Neural progenitor cell (in vitro differentiated cells): ENCODE data around the gene IFNA1. TPM values are rescaled to one million over a fixed set of nuclear protein-coding genes. Genes with fewer than 3 reads are reported as not detected.
A peak's percentile ranks its signal among the peaks of the same experiment; 100 is the strongest.

Experiments
- DNase-seq: peaks from one replicate; pipeline ENCODE4 v3.0.0-alpha.2; 2016; ENCODE audit warnings: low spot score
- H2AFZ ChIP-seq: fragments of 200-600 bp; sonication (generic); replicated peaks from 2 replicates; pipeline ENCODE4 v1.6.1; 2016; ENCODE audit warnings: antibody characterized with exemption
- H3F3A ChIP-seq: fragments of 200-600 bp; sonication (generic); 2 replicates; pipeline ENCODE4 v1.6.1; 2016; ENCODE audit warnings: antibody characterized with exemption, low read depth
- H3K27ac ChIP-seq: fragments of 200-600 bp; sonication (generic); 2 replicates; pipeline ENCODE4 v1.5.1; 2016; ENCODE audit warnings: mild to moderate bottlenecking
- H3K27me3 ChIP-seq: fragments of 200-600 bp; sonication (generic); 2 replicates; pipeline ENCODE4 v1.6.1; 2016; ENCODE audit warnings: mild to moderate bottlenecking, moderate library complexity
- H3K36me3 ChIP-seq: fragments of 200-600 bp; sonication (generic); 2 replicates; pipeline ENCODE4 v1.5.1; 2016
- H3K4me1 ChIP-seq: fragments of 200-600 bp; sonication (generic); 2 replicates; pipeline ENCODE4 v1.6.1; 2016; ENCODE audit warnings: mixed run types
- H3K4me2 ChIP-seq: fragments of 200-600 bp; sonication (generic); 2 replicates; pipeline ENCODE4 v1.6.1; 2016
- H3K4me3 ChIP-seq: fragments of 200-600 bp; sonication (generic); 2 replicates; pipeline ENCODE4 v1.5.1; 2016
- H3K79me2 ChIP-seq: fragments of 200-600 bp; sonication (generic); 2 replicates; pipeline ENCODE4 v1.6.1; 2016; ENCODE audit warnings: low read depth
- H3K9ac ChIP-seq: fragments of 200-600 bp; sonication (generic); 2 replicates; pipeline ENCODE4 v1.6.1; 2016
- H3K9me3 ChIP-seq: fragments of 200-600 bp; sonication (generic); 2 replicates; pipeline ENCODE4 v1.5.1; 2016; ENCODE audit warnings: low read depth
- H4K20me1 ChIP-seq: fragments of 200-600 bp; sonication (generic); 2 replicates; pipeline ENCODE4 v1.6.1; 2016; ENCODE audit warnings: low read depth
- H3K27ac Mint-ChIP-seq: 3 replicates; pipeline ENCODE4 v1.8.0; 2021; ENCODE audit warnings: mixed read lengths
- H3K27me3 Mint-ChIP-seq: 2 replicates; pipeline ENCODE4 v1.8.0; 2022; ENCODE audit warnings: low read depth, mild to moderate bottlenecking, inconsistent platforms, moderate library complexity, mixed read lengths; ENCODE audit not compliant: insufficient read depth
- H3K36me3 Mint-ChIP-seq: 3 replicates; pipeline ENCODE4 v1.8.0; 2021; ENCODE audit warnings: mixed read lengths
- H3K4me1 Mint-ChIP-seq: 3 replicates; pipeline ENCODE4 v1.8.0; 2021; ENCODE audit warnings: mixed read lengths
- H3K4me3 Mint-ChIP-seq: 3 replicates; pipeline ENCODE4 v1.8.0; 2021; ENCODE audit warnings: mild to moderate bottlenecking, moderate library complexity, mixed read lengths
- H3K9me3 Mint-ChIP-seq: 3 replicates; pipeline ENCODE4 v1.8.0; 2020; ENCODE audit warnings: mixed read lengths
- CTCF ChIP-seq: fragments of 200-600 bp; sonication (generic); IDR thresholded peaks from 2 replicates; pipeline ENCODE4 v1.5.1; 2017; ENCODE audit warnings: antibody characterized with exemption, mild to moderate bottlenecking
- EZH2 ChIP-seq: fragments of 200-600 bp; sonication (generic); IDR thresholded peaks from 2 replicates; pipeline ENCODE4 v1.6.1; 2017; ENCODE audit warnings: antibody characterized with exemption, mild to moderate bottlenecking, moderate library complexity
- EZH2phosphoT487 ChIP-seq: fragments of 200-600 bp; sonication (generic); IDR thresholded peaks from 2 replicates; pipeline ENCODE4 v1.6.1; 2017; ENCODE audit warnings: antibody characterized with exemption
- total RNA-seq: library from RNA; depleted of rRNA; stranded (reverse); fragments of >200 nt; gene quantifications from 2 replicates; pipeline ENCODE4 v1.2.3, GENCODE V29; 2015; ENCODE audit warnings: low replicate concordance

IFNA1 gene
- not detected in 2 replicates for total RNA-seq

GRCh38 chr9:21440139-21440538 is at the start of gene IFNA1:
Gene IFNA1 (plus strand): TSS chr9:21440439. CDS start chr9:21440508, 69 bp downstream.
- no peaks in the 10 kb centered on the region for H3K4me1 Mint-ChIP-seq
- no peak within 1 kb of the TSS for H3K27ac Mint-ChIP-seq

GRCh38 chr9:21392270-21392669 is 48.0 kb upstream of the IFNA1 start:
- H3K4me1 ChIP-seq: no peaks in the 10 kb centered on the region
- H3K27ac Mint-ChIP-seq: no peak overlapping the region
- no peaks in the 10 kb centered on the region for H3K9me3 ChIP-seq
- H3K4me3 Mint-ChIP-seq: no peak overlapping the region
- H3K27ac ChIP-seq: no peak overlapping the region
- no peak overlapping the region for H2AFZ ChIP-seq
- no peaks in the 10 kb centered on the region for H3K79me2 ChIP-seq
- no peaks in the 10 kb centered on the region for H3K27me3 Mint-ChIP-seq
- peak; percentile 39 for DNase-seq
- H3K9me3 Mint-ChIP-seq: no peaks in the 10 kb centered on the region
- no peaks in the 10 kb centered on the region for H4K20me1 ChIP-seq
- H3F3A ChIP-seq: no peaks in the 10 kb centered on the region
- no peak overlapping the region for H3K9ac ChIP-seq
- H3K36me3 Mint-ChIP-seq: no peaks in the 10 kb centered on the region
- H3K27me3 ChIP-seq: peaks cover 45% of the 10 kb centered on the region
- peaks cover 2% of the 10 kb centered on the region for H3K4me1 Mint-ChIP-seq
- TF ChIP-seq EZH2 (no peak), CTCF (peak; percentile 37), EZH2phosphoT487 (no peak)
- H3K36me3 ChIP-seq: no peaks in the 10 kb centered on the region
- no peak overlapping the region for H3K4me2 ChIP-seq
- no peak overlapping the region for H3K4me3 ChIP-seq

More at GRCh38 chr9:21440139-21440538, at the start of gene IFNA1:
- Mint-ChIP-seq H3K4me3 (no peak within 1 kb of the TSS), H3K36me3 (no peaks in the 10 kb centered on the region), H3K27me3 (no peaks in the 10 kb centered on the region), H3K9me3 (peaks cover 5% of the 10 kb centered on the region)
- Histone ChIP-seq H3K9me3 (no peaks in the 10 kb centered on the region), H3K4me1 (no peaks in the 10 kb centered on the region), H3K9ac (no peak within 1 kb of the TSS), H3K27ac (no peak within 1 kb of the TSS), H2AFZ (no peak within 1 kb of the TSS), H3K4me2 (no peak within 1 kb of the TSS), H3K27me3 (no peaks in the 10 kb centered on the region), H3K4me3 (no peak within 1 kb of the TSS), H3F3A (no peaks in the 10 kb centered on the region), H4K20me1 (no peaks in the 10 kb centered on the region), H3K79me2 (no peaks in the 10 kb centered on the region), H3K36me3 (no peaks in the 10 kb centered on the region)
- no peak for TF ChIP-seq EZH2
- TF ChIP-seq CTCF: no peak
- TF ChIP-seq EZH2phosphoT487: no peak
- DNase-seq: no peak

DNA sequence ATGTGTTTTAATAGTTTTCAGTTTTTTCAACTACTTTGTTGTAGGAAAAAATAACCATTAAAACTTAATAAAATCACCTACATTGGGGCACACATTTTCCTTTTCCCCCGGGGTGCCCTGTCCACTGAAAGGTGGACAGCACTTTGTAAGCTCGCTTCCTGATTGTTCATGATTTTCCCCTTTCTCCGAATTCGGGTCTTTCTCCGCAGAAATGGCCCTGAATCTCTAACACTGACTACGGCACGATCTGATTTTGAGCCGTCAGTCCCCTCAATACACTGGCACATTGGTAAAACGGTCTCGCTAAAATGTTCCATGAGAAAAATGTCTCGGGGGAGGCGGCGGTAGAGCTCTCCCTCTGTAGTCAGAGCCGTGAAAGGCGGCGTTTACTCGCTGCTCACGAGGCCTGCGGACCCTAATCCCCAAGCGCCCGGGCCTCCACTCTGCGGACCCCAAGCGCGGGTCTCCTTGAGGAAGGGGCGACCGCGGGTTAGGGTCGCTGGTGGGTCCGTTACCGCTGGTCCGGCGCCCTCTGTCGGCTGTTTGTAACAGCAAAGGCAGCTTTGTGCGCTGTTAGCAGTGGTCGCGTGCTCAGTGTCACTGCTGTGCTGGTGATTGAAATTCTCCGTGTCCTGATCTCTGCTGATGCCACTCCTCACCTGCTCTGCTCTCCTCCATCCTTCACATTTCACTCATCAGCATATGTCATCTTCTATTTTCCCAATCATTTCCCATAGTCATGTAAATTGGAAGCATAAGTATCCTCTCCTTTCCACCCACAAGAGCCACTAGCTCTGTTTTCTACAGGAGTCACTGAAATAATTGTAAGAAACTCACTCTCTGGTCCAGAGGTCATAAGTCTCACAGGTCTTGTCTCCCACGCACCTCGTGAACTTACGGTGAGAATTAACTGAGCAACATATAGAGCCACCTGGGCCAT is 44.2 kb upstream of the IFNA1 start:
- Histone ChIP-seq H3K4me3 (peak overlapping the region; percentile 54), H3K27ac (no peak overlapping the region), H4K20me1 (no peaks in the 10 kb centered on the region), H3K27me3 (peaks cover 63% of the 10 kb centered on the region), H3K79me2 (no peaks in the 10 kb centered on the region), H3K4me1 (no peaks in the 10 kb centered on the region), H3K9me3 (no peaks in the 10 kb centered on the region), H3K36me3 (no peaks in the 10 kb centered on the region), H3F3A (no peaks in the 10 kb centered on the region), H2AFZ (peak overlapping the region; percentile 98), H3K4me2 (peak overlapping the region; percentile 81), H3K9ac (no peak overlapping the region)
- H3K36me3 Mint-ChIP-seq: no peaks in the 10 kb centered on the region
- peaks cover 2% of the 10 kb centered on the region for H3K4me1 Mint-ChIP-seq
- peak overlapping the region; percentile 73 for H3K4me3 Mint-ChIP-seq
- H3K27ac Mint-ChIP-seq: no peak overlapping the region
- TF ChIP-seq CTCF (peak; percentile 95), EZH2 (no peak)
- DNase-seq: peak; percentile 94
- H3K27me3 Mint-ChIP-seq: no peaks in the 10 kb centered on the region
- no peaks in the 10 kb centered on the region for H3K9me3 Mint-ChIP-seq
